D341Med (cell line): ENCODE results near the gene SH3BGRL3.
A peak's percentile ranks its signal among the peaks of the same experiment; 100 is the strongest.
"Not testable (repeated sequence)": the region's sequence is repeated elsewhere in the genome, so short reads cannot be mapped to it uniquely, and the experiment has no call there.

ENCODE experiments used
- DNase-seq: peaks from one replicate; pipeline ENCODE4 v3.0.0; 2012; ENCODE audit warnings: low spot score

Gene SH3BGRL3

GRCh38 chr1:26290882-26291261 lies 11.0 kb downstream of the SH3BGRL3 start:
- no peak for DNase-seq

- DNase-seq: no peak
Measured at GRCh38 chr1:26291433-26291832, 11.5 kb downstream of the SH3BGRL3 start.

GRCh38 chr1:26291939-26292338 lies 12.1 kb downstream of the SH3BGRL3 start:
- DNase-seq: no peak

GRCh38 chr1:26292735-26293134 lies 12.8 kb downstream of the SH3BGRL3 start:
- not testable (repeated sequence) for DNase-seq

- no peak for DNase-seq
Measured at GRCh38 chr1:26293911-26294463, 14.1 kb downstream of the SH3BGRL3 start.

GRCh38 chr1:26295194-26296138 lies 15.6 kb downstream of the SH3BGRL3 start:
- no peak for DNase-seq

GRCh38 chr1:26296340-26297056 lies 16.6 kb downstream of the SH3BGRL3 start:
- DNase-seq: no peak

GRCh38 chr1:26297057-26297790 lies 17.3 kb downstream of the SH3BGRL3 start:
- no peak for DNase-seq

- DNase-seq: no peak
Measured at GRCh38 chr1:26297791-26298124, 17.9 kb downstream of the SH3BGRL3 start.

- DNase-seq: no peak
Measured at GRCh38 chr1:26300578-26301275, 20.8 kb downstream of the SH3BGRL3 start.

GRCh38 chr1:26302733-26303405 lies 23.0 kb downstream of the SH3BGRL3 start:
- no peak for DNase-seq

GRCh38 chr1:26305667-26306289 lies 25.9 kb downstream of the SH3BGRL3 start:
- no peak for DNase-seq

GRCh38 chr1:26306290-26307229 lies 26.7 kb downstream of the SH3BGRL3 start, which contains the start of gene UBXN11:
Gene UBXN11, minus strand, starts transcription at chr1:26306636. Its CDS starts 3,753 bp downstream, at chr1:26302883.
- peak; percentile 95 for DNase-seq

- no peak for DNase-seq
Measured at GRCh38 chr1:26307363-26307781, 27.5 kb downstream of the SH3BGRL3 start.

- DNase-seq: not testable (repeated sequence)
Measured at GRCh38 chr1:26307966-26308899, 28.3 kb downstream of the SH3BGRL3 start.

GRCh38 chr1:26314501-26314900 lies 34.6 kb downstream of the SH3BGRL3 start:
- no peak for DNase-seq

- no peak for DNase-seq
Measured at GRCh38 chr1:26315874-26316850, 36.3 kb downstream of the SH3BGRL3 start.
